ENCODE measurements around the gene ZNF891.
A peak's percentile ranks its signal among the peaks of the same experiment; 100 is the strongest.

The ZNF891 gene

DNA sequence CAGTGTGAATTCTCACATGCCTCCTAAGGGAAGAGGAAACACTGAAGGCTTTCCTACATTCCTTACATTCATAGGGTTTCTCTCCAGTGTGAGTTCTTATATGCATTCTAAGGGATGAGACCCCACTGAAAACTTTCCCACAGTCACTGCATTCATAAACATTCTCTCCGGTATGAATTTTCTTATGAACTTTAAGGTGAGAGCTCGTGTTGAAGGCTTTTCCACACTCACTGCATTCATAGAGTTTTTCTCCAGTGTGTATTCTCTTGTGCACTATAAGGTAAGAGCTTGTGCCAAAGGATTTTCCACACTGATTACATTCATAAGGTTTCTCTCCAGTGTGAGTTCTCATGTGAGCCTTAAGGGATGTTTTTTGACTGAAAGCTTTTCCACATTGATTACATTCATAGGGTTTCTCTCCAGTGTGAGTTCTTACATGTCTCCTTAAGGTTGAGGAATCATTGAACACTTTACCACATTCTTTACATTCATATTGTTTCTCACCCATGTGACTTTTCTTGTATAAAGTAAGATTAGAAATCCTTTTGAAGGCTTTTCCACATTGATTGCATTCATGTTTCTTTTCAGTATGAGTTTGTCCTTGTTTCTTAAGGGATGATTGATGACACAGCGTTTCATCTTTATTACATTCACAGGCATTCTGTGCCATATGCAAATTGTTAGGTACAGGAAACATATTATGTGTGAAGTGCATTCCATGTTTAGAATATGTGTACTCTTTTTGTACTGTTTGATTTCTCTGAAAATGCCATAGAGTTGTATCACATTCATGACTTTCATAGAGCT lies 9.5 kb downstream of the ZNF891 start:
- peak overlapping the region; percentile 34 for H3K4me3 ChIP-seq (ENCODE audit: low read length)
- H3K9me3 ChIP-seq (ENCODE audit: insufficient read depth, low read depth, low read length) = peaks cover 100% of the 10 kb centered on the region
- H3K4me1 ChIP-seq (ENCODE audit: insufficient read depth, low read length) = no peaks in the 10 kb centered on the region
- WGBS = 92% methylated on average over 2 of the region's 3 CpGs
- H3K27ac ChIP-seq (ENCODE audit: low read depth, low read length) = no peak overlapping the region
- H3K9ac ChIP-seq (ENCODE audit: low read depth, low read length) = no peak overlapping the region
- H3K36me3 ChIP-seq (ENCODE audit: insufficient read depth, low read length) = peaks cover 95% of the 10 kb centered on the region
- H3K27me3 ChIP-seq (ENCODE audit: insufficient read depth, low read length) = no peaks in the 10 kb centered on the region

DNA sequence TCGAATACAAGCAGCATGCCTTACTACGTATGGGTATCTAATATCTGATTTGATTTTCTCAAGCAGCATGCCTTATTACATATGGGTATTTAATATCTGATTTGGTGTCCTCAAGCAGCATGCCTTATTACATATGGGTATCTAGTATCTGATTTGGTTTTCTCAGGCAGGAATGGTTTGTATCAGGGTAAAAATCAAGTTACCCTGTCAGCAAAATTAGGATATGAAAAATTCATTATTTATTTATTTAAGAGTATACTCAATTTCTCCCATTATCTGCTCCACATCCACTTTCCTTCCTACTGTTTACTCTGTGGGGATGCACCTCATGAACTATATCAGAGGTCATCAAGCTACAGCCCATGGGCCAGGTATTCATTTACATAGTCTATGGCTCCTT lies 21.9 kb downstream of the ZNF891 start:
- H3K4me1 ChIP-seq (ENCODE audit: insufficient read depth, low read length) = no peaks in the 10 kb centered on the region
- 96% methylated on average over 2 of the region's 2 CpGs for WGBS
- H3K9me3 ChIP-seq (ENCODE audit: insufficient read depth, low read depth, low read length) = peaks cover 94% of the 10 kb centered on the region
- peak overlapping the region; percentile 14 for H3K4me3 ChIP-seq (ENCODE audit: low read length)
- H3K27ac ChIP-seq (ENCODE audit: low read depth, low read length) = no peak overlapping the region
- H3K9ac ChIP-seq (ENCODE audit: low read depth, low read length) = no peak overlapping the region
- peaks cover 79% of the 10 kb centered on the region for H3K36me3 ChIP-seq (ENCODE audit: insufficient read depth, low read length)
- H3K27me3 ChIP-seq (ENCODE audit: insufficient read depth, low read length) = no peaks in the 10 kb centered on the region

DNA sequence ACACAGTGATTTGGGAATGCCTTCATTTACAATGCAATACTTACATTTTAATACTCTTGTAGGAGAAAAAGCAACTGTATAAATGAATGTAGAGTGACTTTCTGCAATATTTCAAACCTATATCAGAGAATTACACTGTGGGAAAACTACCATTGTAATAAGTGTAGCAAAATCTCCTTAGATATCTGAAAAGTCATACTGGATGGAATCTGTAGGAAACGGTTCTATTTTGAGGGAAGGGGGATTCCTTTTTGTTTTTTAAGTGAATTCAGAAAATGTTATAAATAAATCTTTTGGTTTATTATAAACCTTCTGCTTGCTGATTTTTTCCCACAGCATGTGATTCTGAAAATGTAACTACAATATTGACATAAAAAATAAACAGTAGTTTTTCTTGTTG lies 23.0 kb downstream of the ZNF891 start:
- H3K27me3 ChIP-seq (ENCODE audit: insufficient read depth, low read length) = no peaks in the 10 kb centered on the region
- H3K4me1 ChIP-seq (ENCODE audit: insufficient read depth, low read length) = no peaks in the 10 kb centered on the region
- no peak overlapping the region for H3K27ac ChIP-seq (ENCODE audit: low read depth, low read length)
- H3K9me3 ChIP-seq (ENCODE audit: insufficient read depth, low read depth, low read length) = peaks cover 98% of the 10 kb centered on the region
- no CpG with 5 or more reads among the region's 1 CpG for WGBS
- H3K36me3 ChIP-seq (ENCODE audit: insufficient read depth, low read length) = peaks cover 89% of the 10 kb centered on the region
- H3K9ac ChIP-seq (ENCODE audit: low read depth, low read length) = no peak overlapping the region
- no peak overlapping the region for H3K4me3 ChIP-seq (ENCODE audit: low read length)

GRCh38 chr12:133106253-133106652 lies 23.8 kb downstream of the ZNF891 start:
- H3K9me3 ChIP-seq (ENCODE audit: insufficient read depth, low read depth, low read length) = peaks cover 98% of the 10 kb centered on the region
- no peak overlapping the region for H3K9ac ChIP-seq (ENCODE audit: low read depth, low read length)
- H3K27me3 ChIP-seq (ENCODE audit: insufficient read depth, low read length) = no peaks in the 10 kb centered on the region
- WGBS = 100% methylated on average over 3 of the region's 5 CpGs
- H3K4me3 ChIP-seq (ENCODE audit: low read length) = no peak overlapping the region; the same call in 1 of the 2 replicates
- peaks cover 94% of the 10 kb centered on the region for H3K36me3 ChIP-seq (ENCODE audit: insufficient read depth, low read length)
- no peaks in the 10 kb centered on the region for H3K4me1 ChIP-seq (ENCODE audit: insufficient read depth, low read length)
- no peak overlapping the region for H3K27ac ChIP-seq (ENCODE audit: low read depth, low read length)

DNA sequence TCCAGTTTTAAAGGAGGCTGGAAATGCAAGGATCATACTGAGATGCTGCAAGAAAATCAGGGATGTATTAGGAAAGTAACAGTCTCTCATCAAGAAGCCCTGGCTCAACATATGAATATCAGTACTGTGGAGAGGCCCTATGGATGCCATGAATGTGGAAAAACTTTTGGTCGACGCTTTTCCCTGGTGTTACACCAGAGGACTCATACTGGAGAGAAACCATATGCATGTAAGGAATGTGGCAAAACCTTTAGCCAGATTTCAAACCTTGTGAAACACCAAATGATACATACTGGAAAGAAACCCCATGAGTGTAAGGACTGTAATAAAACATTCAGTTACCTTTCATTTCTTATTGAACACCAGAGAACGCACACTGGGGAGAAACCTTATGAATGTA lies 24.5 kb downstream of the ZNF891 start:
- peaks cover 96% of the 10 kb centered on the region for H3K36me3 ChIP-seq (ENCODE audit: insufficient read depth, low read length)
- H3K9me3 ChIP-seq (ENCODE audit: insufficient read depth, low read depth, low read length) = peaks cover 98% of the 10 kb centered on the region
- H3K27ac ChIP-seq (ENCODE audit: low read depth, low read length) = no peak overlapping the region
- H3K9ac ChIP-seq (ENCODE audit: low read depth, low read length) = no peak overlapping the region
- H3K27me3 ChIP-seq (ENCODE audit: insufficient read depth, low read length) = no peaks in the 10 kb centered on the region
- H3K4me1 ChIP-seq (ENCODE audit: insufficient read depth, low read length) = no peaks in the 10 kb centered on the region
- no peak overlapping the region for H3K4me3 ChIP-seq (ENCODE audit: low read length)
- 96% methylated on average over 2 of the region's 3 CpGs for WGBS

GRCh38 chr12:133083345-133083744 lies 46.7 kb downstream of the ZNF891 start:
- Histone ChIP-seq H3K9me3 (ENCODE audit: insufficient read depth, low read depth, low read length) (peaks cover 77% of the 10 kb centered on the region), H3K4me1 (ENCODE audit: insufficient read depth, low read length) (no peaks in the 10 kb centered on the region), H3K27ac (ENCODE audit: low read depth, low read length) (no peak overlapping the region), H3K27me3 (ENCODE audit: insufficient read depth, low read length) (no peaks in the 10 kb centered on the region), H3K9ac (ENCODE audit: low read depth, low read length) (no peak overlapping the region), H3K4me3 (ENCODE audit: low read length) (no peak overlapping the region), H3K36me3 (ENCODE audit: insufficient read depth, low read length) (peaks cover 68% of the 10 kb centered on the region)
- 96% methylated on average over 6 of the region's 6 CpGs for WGBS

GRCh38 chr12:133081159-133081780 lies 48.8 kb downstream of the ZNF891 start:
- no peaks in the 10 kb centered on the region for H3K4me1 ChIP-seq (ENCODE audit: insufficient read depth, low read length)
- H3K36me3 ChIP-seq (ENCODE audit: insufficient read depth, low read length) = peaks cover 47% of the 10 kb centered on the region
- 37% methylated on average over 17 of the region's 17 CpGs for WGBS

DNA sequence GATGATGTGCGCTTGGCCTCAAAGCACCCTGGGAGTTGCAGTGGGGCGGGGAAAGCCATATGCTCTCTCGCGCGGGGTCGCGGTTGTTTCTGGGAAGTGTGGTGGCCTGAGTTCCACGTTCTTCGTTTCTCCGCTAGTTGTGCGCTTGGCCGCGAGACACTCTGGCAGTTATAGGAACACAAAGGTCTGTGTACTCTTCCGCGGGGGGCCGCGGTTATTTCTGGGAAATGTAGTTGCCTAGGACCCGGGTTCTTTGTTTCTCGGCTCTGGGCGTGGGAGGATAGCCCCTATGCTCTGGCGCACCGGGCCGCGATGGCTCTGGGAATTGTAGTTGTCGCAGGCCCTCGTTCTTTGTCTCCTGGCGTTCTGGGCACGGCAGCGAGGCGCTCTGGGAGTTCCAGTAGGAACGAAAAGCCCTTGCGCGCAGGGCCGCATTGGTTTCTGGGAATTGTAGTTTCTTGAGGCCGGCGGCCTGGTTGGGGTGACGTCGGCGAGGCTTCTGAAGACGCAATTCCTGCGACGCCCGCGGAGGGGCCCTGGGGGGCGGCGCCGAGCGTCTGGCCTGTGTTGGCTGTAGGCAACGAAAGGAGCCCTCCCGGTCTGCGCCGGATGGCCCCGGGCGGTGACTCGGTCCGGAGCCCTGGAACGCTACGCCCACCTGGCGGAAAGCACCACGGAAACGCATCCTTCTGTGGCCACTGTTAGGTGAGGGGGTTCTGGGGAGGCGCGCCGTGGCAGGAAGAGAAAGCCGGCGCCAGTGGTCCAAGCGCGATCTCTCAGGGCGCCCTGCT lies 49.5 kb downstream of the ZNF891 start, which contains the start of gene ZNF140:
ZNF140 (plus strand) TSS at position 556 of the 791 bp plus-strand sequence. CDS start 398 bp downstream, outside the sequence.
- peak within 1 kb of the TSS; percentile 99 for H3K27ac ChIP-seq (ENCODE audit: low read depth, low read length)
- no peaks in the 10 kb centered on the region for H3K27me3 ChIP-seq (ENCODE audit: insufficient read depth, low read length)
- under 1% methylated on average over 69 of the region's 69 CpGs for WGBS
- H3K36me3 ChIP-seq (ENCODE audit: insufficient read depth, low read length) = peaks cover 40% of the 10 kb centered on the region
- peaks cover 77% of the 10 kb centered on the region for H3K9me3 ChIP-seq (ENCODE audit: insufficient read depth, low read depth, low read length)
- peak within 1 kb of the TSS; percentile 96 for H3K9ac ChIP-seq (ENCODE audit: low read depth, low read length)
- peak within 1 kb of the TSS; percentile 75 for H3K4me3 ChIP-seq (ENCODE audit: low read length)
- H3K4me1 ChIP-seq (ENCODE audit: insufficient read depth, low read length) = no peaks in the 10 kb centered on the region

More at GRCh38 chr12:133081159-133081780, 48.8 kb downstream of the ZNF891 start:
- Histone ChIP-seq H3K27me3 (ENCODE audit: insufficient read depth, low read length) (no peaks in the 10 kb centered on the region), H3K27ac (ENCODE audit: low read depth, low read length) (peak overlapping the region; percentile 99), H3K9ac (ENCODE audit: low read depth, low read length) (peak overlapping the region; percentile 96), H3K9me3 (ENCODE audit: insufficient read depth, low read depth, low read length) (peaks cover 77% of the 10 kb centered on the region), H3K4me3 (ENCODE audit: low read length) (peak overlapping the region; percentile 75)

DNA sequence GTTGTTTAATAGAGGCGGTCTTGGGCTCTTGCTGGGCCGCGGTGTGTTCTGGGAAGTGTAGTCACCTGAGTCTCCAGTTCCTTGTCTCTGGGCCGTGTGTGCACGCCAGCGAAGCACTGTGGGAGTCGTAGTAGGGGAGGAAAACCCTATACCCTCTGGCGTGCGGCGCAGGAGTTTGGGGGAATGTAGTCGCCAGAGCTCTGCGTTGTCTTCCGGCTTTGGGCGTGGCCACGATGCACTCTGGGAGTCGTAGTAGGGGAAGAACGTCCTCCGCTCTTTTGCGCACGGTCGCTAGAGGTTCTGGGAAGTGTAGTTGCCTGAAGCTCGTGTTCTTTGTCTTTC lies 50.1 kb downstream of the ZNF891 start:
- Histone ChIP-seq H3K36me3 (ENCODE audit: insufficient read depth, low read length) (peaks cover 35% of the 10 kb centered on the region), H3K9me3 (ENCODE audit: insufficient read depth, low read depth, low read length) (peaks cover 75% of the 10 kb centered on the region), H3K4me3 (ENCODE audit: low read length) (peak overlapping the region; percentile 75), H3K9ac (ENCODE audit: low read depth, low read length) (peak overlapping the region; percentile 96), H3K27ac (ENCODE audit: low read depth, low read length) (peak overlapping the region; percentile 99), H3K4me1 (ENCODE audit: insufficient read depth, low read length) (no peaks in the 10 kb centered on the region), H3K27me3 (ENCODE audit: insufficient read depth, low read length) (no peaks in the 10 kb centered on the region)
- 1% methylated on average over 22 of the region's 22 CpGs for WGBS

DNA sequence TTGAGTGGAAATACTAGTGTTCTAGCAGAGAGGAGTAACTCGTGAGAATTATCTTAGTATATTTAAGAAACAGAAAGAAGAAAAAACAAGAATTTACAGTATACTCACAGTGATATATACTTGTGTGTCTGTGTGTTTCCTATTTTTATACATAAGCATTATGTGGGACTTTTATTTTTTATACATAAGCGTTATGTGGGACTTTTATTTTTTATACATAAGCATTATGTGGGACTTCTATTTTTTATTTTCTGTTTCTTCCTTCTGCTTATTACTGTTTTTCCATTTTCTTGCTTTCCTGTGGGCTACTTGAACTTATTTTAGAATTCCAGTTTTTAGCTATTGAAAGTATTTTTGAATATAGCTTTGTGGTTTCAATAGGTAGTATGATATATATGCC lies 56.2 kb downstream of the ZNF891 start:
- peaks cover 83% of the 10 kb centered on the region for H3K9me3 ChIP-seq (ENCODE audit: insufficient read depth, low read depth, low read length)
- H3K4me3 ChIP-seq (ENCODE audit: low read length) = no peak overlapping the region
- H3K9ac ChIP-seq (ENCODE audit: low read depth, low read length) = no peak overlapping the region
- no peaks in the 10 kb centered on the region for H3K27me3 ChIP-seq (ENCODE audit: insufficient read depth, low read length)
- WGBS = 100% methylated on average over 1 of the region's 2 CpGs
- H3K27ac ChIP-seq (ENCODE audit: low read depth, low read length) = no peak overlapping the region
- no peaks in the 10 kb centered on the region for H3K36me3 ChIP-seq (ENCODE audit: insufficient read depth, low read length)
- H3K4me1 ChIP-seq (ENCODE audit: insufficient read depth, low read length) = no peaks in the 10 kb centered on the region

- Histone ChIP-seq H3K9ac (ENCODE audit: low read depth, low read length) (no peak overlapping the region), H3K4me1 (ENCODE audit: insufficient read depth, low read length) (no peaks in the 10 kb centered on the region), H3K27me3 (ENCODE audit: insufficient read depth, low read length) (no peaks in the 10 kb centered on the region), H3K9me3 (ENCODE audit: insufficient read depth, low read depth, low read length) (peaks cover 98% of the 10 kb centered on the region), H3K27ac (ENCODE audit: low read depth, low read length) (no peak overlapping the region), H3K36me3 (ENCODE audit: insufficient read depth, low read length) (peaks cover 19% of the 10 kb centered on the region), H3K4me3 (ENCODE audit: low read length) (no peak overlapping the region)
- 96% methylated on average over 1 of the region's 1 CpG for WGBS
Observed at GRCh38 chr12:133063556-133063955, 66.5 kb downstream of the ZNF891 start.
